PC-3 (cell line): Measurements from ENCODE around the gene LRP1B. TPM values are rescaled to one million over a fixed set of nuclear protein-coding genes. Genes with fewer than 3 reads are reported as not detected.

Experiments
- ATAC-seq: fragments of 200-7000 bp; cut with Tn5 transposase; 2 replicates; pipeline ENCODE4 v1.9.1; 2020; ENCODE audit warnings: mild to moderate bottlenecking, moderate library complexity
- BruUV-seq: library from RNA; stranded (reverse); fragments of 400-500 nt; replicated peaks from 2 replicates; lab custom pipeline; 2021; lab: Mats Ljungman, UMichigan
- CTCF ChIA-PET: fragments of 300-600 bp; sonication (Branson Sonifier 250); formaldehyde crosslinking; loops from one replicate; lab custom pipeline; 2022; ENCODE audit warnings: antibody characterized with exemption; lab: Charles Lee
- POLR2A ChIA-PET: fragments of 300-600 bp; sonication (Branson Sonifier 250); formaldehyde crosslinking; loops from one replicate; lab custom pipeline; 2022; ENCODE audit warnings: antibody characterized with exemption; ENCODE audit not compliant: unreplicated experiment; lab: Charles Lee
- DNase-seq: peaks from one replicate; pipeline ENCODE4 v3.0.0-alpha.2; 2015
- H2AFZ ChIP-seq: fragments of 300-600 bp; sonication (generic); 2 replicates; pipeline ENCODE4 v1.6.0; 2016; ENCODE audit warnings: antibody characterized with exemption, low read length
- H3F3A ChIP-seq: fragments of 300-600 bp; sonication (generic); one replicate; pipeline ENCODE4 v1.6.0; 2017; ENCODE audit warnings: antibody characterized with exemption, low read length, control low read depth, mild to moderate bottlenecking; ENCODE audit not compliant: unreplicated experiment
- H3K27ac ChIP-seq: fragments of 300-600 bp; sonication (generic); 2 replicates; pipeline ENCODE4 v1.5.1; 2016; ENCODE audit warnings: mild to moderate bottlenecking, low read length
- H3K27me3 ChIP-seq: fragments of 300-600 bp; sonication (generic); 2 replicates; pipeline ENCODE4 v1.6.1; 2016; ENCODE audit warnings: low read length, mixed read lengths
- H3K36me3 ChIP-seq: fragments of 300-600 bp; sonication (generic); 2 replicates; pipeline ENCODE4 v1.6.1; 2016; ENCODE audit warnings: low read depth, mixed run types, low read length, mixed read lengths
- H3K4me1 ChIP-seq: fragments of 300-600 bp; sonication (generic); 2 replicates; pipeline ENCODE4 v1.5.1; 2016; ENCODE audit warnings: low read length; ENCODE audit not compliant: insufficient read depth
- H3K4me2 ChIP-seq: fragments of 300-600 bp; sonication (generic); 2 replicates; pipeline ENCODE4 v1.6.0; 2016; ENCODE audit warnings: low read length
- H3K4me3 ChIP-seq: fragments of 300-600 bp; sonication (generic); 2 replicates; pipeline ENCODE4 v1.5.1; 2016; ENCODE audit warnings: mild to moderate bottlenecking, low read length, mixed read lengths
- H3K79me2 ChIP-seq: fragments of 300-600 bp; sonication (generic); 2 replicates; pipeline ENCODE4 v1.6.1; 2017; ENCODE audit warnings: low read length, mixed read lengths
- H3K9ac ChIP-seq: fragments of 300-600 bp; sonication (generic); 2 replicates; pipeline ENCODE4 v1.6.0; 2016; ENCODE audit warnings: mild to moderate bottlenecking, low read length
- H3K9me2 ChIP-seq: fragments of 300-600 bp; sonication (generic); replicated peaks from 2 replicates; pipeline ENCODE4 v1.6.1; 2016; ENCODE audit warnings: mixed run types, low read length, mixed read lengths
- H3K9me3 ChIP-seq: fragments of 300-600 bp; sonication (generic); 2 replicates; pipeline ENCODE4 v1.6.1; 2016; ENCODE audit warnings: low read length, mixed read lengths
- H4K20me1 ChIP-seq: fragments of 300-600 bp; sonication (generic); 2 replicates; pipeline ENCODE4 v1.6.1; 2016; ENCODE audit warnings: low read length, mixed read lengths
- CTCF ChIP-seq: fragments of 300-600 bp; sonication (generic); conservative IDR thresholded peaks from 2 replicates; pipeline ENCODE4 v1.5.1; 2017; ENCODE audit warnings: antibody characterized with exemption, low read depth, mild to moderate bottlenecking, low read length
- EZH2 ChIP-seq: fragments of 300-600 bp; sonication (generic); IDR thresholded peaks from one replicate; pipeline ENCODE4 v1.6.1; 2017; ENCODE audit warnings: antibody characterized with exemption, mild to moderate bottlenecking, low read length; ENCODE audit not compliant: unreplicated experiment
- EZH2phosphoT487 ChIP-seq: fragments of 300-600 bp; sonication (generic); IDR thresholded peaks from 2 replicates; pipeline ENCODE4 v1.6.1; 2018; ENCODE audit warnings: mild to moderate bottlenecking, antibody characterized with exemption, low read length, borderline replicate concordance
- intact Hi-C: fragments of 100-400 bp; cut with micrococcal nuclease; formaldehyde crosslinking; loops from 2 replicates; pipeline ENCODE4 v1.9.0; 2023
- total RNA-seq: library from RNA; depleted of rRNA; stranded (reverse); fragments of >200 nt; gene quantifications from 2 replicates; pipeline ENCODE4 v1.2.3, GENCODE V29; 2014

Gene LRP1B
- total RNA-seq, 1 experiment from 2014 or later, result 0.04 TPM

GRCh38 chr2:140199312-140199711 is 1931.5 kb downstream of the LRP1B start:
- Histone ChIP-seq H3K36me3 (no peaks in the 10 kb centered on the region), H3K9me3 (no peaks in the 10 kb centered on the region), H3F3A (no peaks in the 10 kb centered on the region), H3K9me2 (no peaks in the 10 kb centered on the region), H2AFZ (no peak overlapping the region), H3K27me3 (no peaks in the 10 kb centered on the region), H3K4me3 (no peak overlapping the region), H3K4me2 (0 out of 2 replicates have a peak overlapping the region, but pooled peaks have one; percentile 15), H3K4me1 (peaks cover 8% of the 10 kb centered on the region; the same call in 1 of the 2 replicates), H3K79me2 (no peaks in the 10 kb centered on the region), H3K27ac (peak overlapping the region; percentile 38; the same call in 1 of the 2 replicates), H4K20me1 (no peaks in the 10 kb centered on the region), H3K9ac (no peak overlapping the region)
- TF ChIP-seq EZH2 (no peak), EZH2phosphoT487 (no peak), CTCF (no peak)
- intact Hi-C loops, result loop anchor here (1.0 kb wide), 2 partner anchors 21 to 145 kb away; no protein-coding TSS in a partner anchor
- POLR2A ChIA-PET, result no interaction called here
- ATAC-seq (peak; percentile 96), DNase-seq (peak; percentile 63)
- CTCF ChIA-PET, result no interaction called here
- no TSS peak for BruUV-seq

GRCh38 chr2:140187086-140187485 is 1943.7 kb downstream of the LRP1B start:
- Histone ChIP-seq H3K9me3 (no peaks in the 10 kb centered on the region), H3K79me2 (no peaks in the 10 kb centered on the region), H3K27ac (no peak overlapping the region), H3K4me3 (no peak overlapping the region), H3F3A (no peaks in the 10 kb centered on the region), H2AFZ (no peak overlapping the region), H3K36me3 (no peaks in the 10 kb centered on the region), H3K4me2 (no peak overlapping the region), H3K9me2 (no peaks in the 10 kb centered on the region), H3K27me3 (no peaks in the 10 kb centered on the region), H3K9ac (no peak overlapping the region), H3K4me1 (no peaks in the 10 kb centered on the region), H4K20me1 (no peaks in the 10 kb centered on the region)
- BruUV-seq, result no TSS peak
- ChIA-PET POLR2A (no interaction called here), CTCF (no interaction called here)
- ATAC-seq (no peak), DNase-seq (no peak)
- TF ChIP-seq EZH2, result no peak
- TF ChIP-seq CTCF, result no peak
- no peak for TF ChIP-seq EZH2phosphoT487
- intact Hi-C loops, result no loop called here

GRCh38 chr2:140186313-140186712 is 1944.5 kb downstream of the LRP1B start:
- Histone ChIP-seq H4K20me1 (no peaks in the 10 kb centered on the region), H3K4me2 (no peak overlapping the region), H3K9me3 (no peaks in the 10 kb centered on the region), H3K36me3 (no peaks in the 10 kb centered on the region), H3K79me2 (no peaks in the 10 kb centered on the region), H3F3A (no peaks in the 10 kb centered on the region), H2AFZ (no peak overlapping the region), H3K4me1 (no peaks in the 10 kb centered on the region), H3K4me3 (no peak overlapping the region), H3K27ac (no peak overlapping the region), H3K9ac (no peak overlapping the region), H3K9me2 (no peaks in the 10 kb centered on the region), H3K27me3 (no peaks in the 10 kb centered on the region)
- ChIA-PET CTCF (no interaction called here), POLR2A (no interaction called here)
- ATAC-seq, result no peak
- BruUV-seq, result no TSS peak
- DNase-seq, result no peak
- TF ChIP-seq EZH2phosphoT487, result no peak
- TF ChIP-seq EZH2, result no peak
- no peak for TF ChIP-seq CTCF
- intact Hi-C loops, result no loop called here
